Measurements from ENCODE around the gene TIE1.

TIE1 gene

GRCh38 chr1:43357251-43357650 is 56.5 kb downstream of the TIE1 start:
- peaks cover 29% of the 10 kb centered on the region for H3K36me3 ChIP-seq (ENCODE audit: control insufficient read depth, insufficient read depth, low read length)
- H3K9me3 ChIP-seq (ENCODE audit: control insufficient read depth, insufficient read depth, low read length): no peaks in the 10 kb centered on the region
- H3K27ac ChIP-seq (ENCODE audit: low read depth, low read length): no peak overlapping the region
- no peak overlapping the region for H3K4me3 ChIP-seq (ENCODE audit: low read depth, low read length)
- no peak overlapping the region for H3K9ac ChIP-seq (ENCODE audit: low read depth, low read length)
- H3K27me3 ChIP-seq (ENCODE audit: control insufficient read depth, insufficient read depth, low read length): no peaks in the 10 kb centered on the region
- H3K4me1 ChIP-seq (ENCODE audit: control insufficient read depth, insufficient read depth, low read length): peaks cover 15% of the 10 kb centered on the region

GRCh38 chr1:43358121-43358745 is 57.5 kb downstream of the TIE1 start:
- H3K27me3 ChIP-seq (ENCODE audit: control insufficient read depth, insufficient read depth, low read length): no peaks in the 10 kb centered on the region
- peaks cover 15% of the 10 kb centered on the region for H3K4me1 ChIP-seq (ENCODE audit: control insufficient read depth, insufficient read depth, low read length)
- peaks cover 38% of the 10 kb centered on the region for H3K36me3 ChIP-seq (ENCODE audit: control insufficient read depth, insufficient read depth, low read length)
- H3K27ac ChIP-seq (ENCODE audit: low read depth, low read length): peak overlapping the region; percentile 94
- peak overlapping the region; percentile 76 for H3K4me3 ChIP-seq (ENCODE audit: low read depth, low read length)
- peak overlapping the region; percentile 82 for H3K9ac ChIP-seq (ENCODE audit: low read depth, low read length)
- no peaks in the 10 kb centered on the region for H3K9me3 ChIP-seq (ENCODE audit: control insufficient read depth, insufficient read depth, low read length)

GRCh38 chr1:43358746-43359693 is 58.2 kb downstream of the TIE1 start, which contains the start of gene CDC20:
CDC20 (plus strand) TSS chr1:43358981; CDS start chr1:43359216, 235 bp downstream.
- Histone ChIP-seq H3K9me3 (ENCODE audit: control insufficient read depth, insufficient read depth, low read length) (no peaks in the 10 kb centered on the region), H3K4me1 (ENCODE audit: control insufficient read depth, insufficient read depth, low read length) (peaks cover 15% of the 10 kb centered on the region), H3K4me3 (ENCODE audit: low read depth, low read length) (peak within 1 kb of the TSS; percentile 94), H3K36me3 (ENCODE audit: control insufficient read depth, insufficient read depth, low read length) (peaks cover 46% of the 10 kb centered on the region), H3K27ac (ENCODE audit: low read depth, low read length) (peak within 1 kb of the TSS; percentile 94), H3K27me3 (ENCODE audit: control insufficient read depth, insufficient read depth, low read length) (no peaks in the 10 kb centered on the region), H3K9ac (ENCODE audit: low read depth, low read length) (peak within 1 kb of the TSS; percentile 91)

- Histone ChIP-seq H3K4me1 (ENCODE audit: control insufficient read depth, insufficient read depth, low read length) (peaks cover 15% of the 10 kb centered on the region), H3K9me3 (ENCODE audit: control insufficient read depth, insufficient read depth, low read length) (no peaks in the 10 kb centered on the region), H3K9ac (ENCODE audit: low read depth, low read length) (peak overlapping the region; percentile 91; the same call in 1 of the 2 replicates), H3K4me3 (ENCODE audit: low read depth, low read length) (peak overlapping the region; percentile 94), H3K36me3 (ENCODE audit: control insufficient read depth, insufficient read depth, low read length) (peaks cover 53% of the 10 kb centered on the region), H3K27me3 (ENCODE audit: control insufficient read depth, insufficient read depth, low read length) (no peaks in the 10 kb centered on the region), H3K27ac (ENCODE audit: low read depth, low read length) (peak overlapping the region; percentile 86)
These were observed 58.9 kb downstream of the TIE1 start for GRCh38 chr1:43359696-43360095.

GRCh38 chr1:43360616-43361015 is 59.8 kb downstream of the TIE1 start:
- Histone ChIP-seq H3K27me3 (ENCODE audit: control insufficient read depth, insufficient read depth, low read length) (no peaks in the 10 kb centered on the region), H3K36me3 (ENCODE audit: control insufficient read depth, insufficient read depth, low read length) (peaks cover 61% of the 10 kb centered on the region), H3K4me1 (ENCODE audit: control insufficient read depth, insufficient read depth, low read length) (peaks cover 16% of the 10 kb centered on the region), H3K4me3 (ENCODE audit: low read depth, low read length) (peak overlapping the region; percentile 94), H3K27ac (ENCODE audit: low read depth, low read length) (no peak overlapping the region), H3K9me3 (ENCODE audit: control insufficient read depth, insufficient read depth, low read length) (no peaks in the 10 kb centered on the region), H3K9ac (ENCODE audit: low read depth, low read length) (no peak overlapping the region)

GRCh38 chr1:43363283-43363934 is 62.6 kb downstream of the TIE1 start:
- H3K36me3 ChIP-seq (ENCODE audit: control insufficient read depth, insufficient read depth, low read length): peaks cover 61% of the 10 kb centered on the region
- H3K27ac ChIP-seq (ENCODE audit: low read depth, low read length): no peak overlapping the region

GRCh38 chr1:43363935-43364525 is 63.2 kb downstream of the TIE1 start:
- no peak overlapping the region for H3K4me3 ChIP-seq (ENCODE audit: low read depth, low read length)
- peaks cover 61% of the 10 kb centered on the region for H3K36me3 ChIP-seq (ENCODE audit: control insufficient read depth, insufficient read depth, low read length)
- peaks cover 35% of the 10 kb centered on the region for H3K4me1 ChIP-seq (ENCODE audit: control insufficient read depth, insufficient read depth, low read length)
- no peaks in the 10 kb centered on the region for H3K27me3 ChIP-seq (ENCODE audit: control insufficient read depth, insufficient read depth, low read length)
- H3K9ac ChIP-seq (ENCODE audit: low read depth, low read length): no peak overlapping the region
- H3K27ac ChIP-seq (ENCODE audit: low read depth, low read length): no peak overlapping the region
- no peaks in the 10 kb centered on the region for H3K9me3 ChIP-seq (ENCODE audit: control insufficient read depth, insufficient read depth, low read length)

More at GRCh38 chr1:43363283-43363934, 62.6 kb downstream of the TIE1 start:
- H3K4me3 ChIP-seq (ENCODE audit: low read depth, low read length): no peak overlapping the region
- peaks cover 30% of the 10 kb centered on the region for H3K4me1 ChIP-seq (ENCODE audit: control insufficient read depth, insufficient read depth, low read length)
- H3K9me3 ChIP-seq (ENCODE audit: control insufficient read depth, insufficient read depth, low read length): no peaks in the 10 kb centered on the region
- no peaks in the 10 kb centered on the region for H3K27me3 ChIP-seq (ENCODE audit: control insufficient read depth, insufficient read depth, low read length)
- no peak overlapping the region for H3K9ac ChIP-seq (ENCODE audit: low read depth, low read length)

GRCh38 chr1:43365678-43366077 is 64.9 kb downstream of the TIE1 start:
- Histone ChIP-seq H3K9me3 (ENCODE audit: control insufficient read depth, insufficient read depth, low read length) (no peaks in the 10 kb centered on the region), H3K4me1 (ENCODE audit: control insufficient read depth, insufficient read depth, low read length) (peaks cover 24% of the 10 kb centered on the region), H3K9ac (ENCODE audit: low read depth, low read length) (no peak overlapping the region), H3K27me3 (ENCODE audit: control insufficient read depth, insufficient read depth, low read length) (no peaks in the 10 kb centered on the region), H3K36me3 (ENCODE audit: control insufficient read depth, insufficient read depth, low read length) (peaks cover 48% of the 10 kb centered on the region), H3K4me3 (ENCODE audit: low read depth, low read length) (peak overlapping the region; percentile 73; the same call in 1 of the 2 replicates), H3K27ac (ENCODE audit: low read depth, low read length) (no peak overlapping the region)

- peaks cover 20% of the 10 kb centered on the region for H3K4me1 ChIP-seq (ENCODE audit: control insufficient read depth, insufficient read depth, low read length)
- no peaks in the 10 kb centered on the region for H3K9me3 ChIP-seq (ENCODE audit: control insufficient read depth, insufficient read depth, low read length)
- peak overlapping the region; percentile 73 for H3K4me3 ChIP-seq (ENCODE audit: low read depth, low read length)
- no peak overlapping the region for H3K27ac ChIP-seq (ENCODE audit: low read depth, low read length)
- no peaks in the 10 kb centered on the region for H3K27me3 ChIP-seq (ENCODE audit: control insufficient read depth, insufficient read depth, low read length)
- peaks cover 43% of the 10 kb centered on the region for H3K36me3 ChIP-seq (ENCODE audit: control insufficient read depth, insufficient read depth, low read length)
- no peak overlapping the region for H3K9ac ChIP-seq (ENCODE audit: low read depth, low read length)
These were observed 65.4 kb downstream of the TIE1 start for GRCh38 chr1:43366179-43366578.

GRCh38 chr1:43366601-43367025 is 65.8 kb downstream of the TIE1 start:
- Histone ChIP-seq H3K27ac (ENCODE audit: low read depth, low read length) (no peak overlapping the region), H3K9ac (ENCODE audit: low read depth, low read length) (no peak overlapping the region), H3K36me3 (ENCODE audit: control insufficient read depth, insufficient read depth, low read length) (peaks cover 39% of the 10 kb centered on the region), H3K27me3 (ENCODE audit: control insufficient read depth, insufficient read depth, low read length) (no peaks in the 10 kb centered on the region), H3K9me3 (ENCODE audit: control insufficient read depth, insufficient read depth, low read length) (no peaks in the 10 kb centered on the region), H3K4me1 (ENCODE audit: control insufficient read depth, insufficient read depth, low read length) (peaks cover 20% of the 10 kb centered on the region), H3K4me3 (ENCODE audit: low read depth, low read length) (peak overlapping the region; percentile 73)

Measured in HUES48 (cell line).